ENCODE measurements around the gene CPNE2.
"Not testable (repeated sequence)": the region's sequence is repeated elsewhere in the genome, so short reads cannot be mapped to it uniquely, and the experiment has no call there.

Gene CPNE2

GRCh38 chr16:57098188-57098841, 5.9 kb downstream of the CPNE2 start:
- no peak for DNase-seq (ENCODE audit: low read depth in 2 of 2)

DNA sequence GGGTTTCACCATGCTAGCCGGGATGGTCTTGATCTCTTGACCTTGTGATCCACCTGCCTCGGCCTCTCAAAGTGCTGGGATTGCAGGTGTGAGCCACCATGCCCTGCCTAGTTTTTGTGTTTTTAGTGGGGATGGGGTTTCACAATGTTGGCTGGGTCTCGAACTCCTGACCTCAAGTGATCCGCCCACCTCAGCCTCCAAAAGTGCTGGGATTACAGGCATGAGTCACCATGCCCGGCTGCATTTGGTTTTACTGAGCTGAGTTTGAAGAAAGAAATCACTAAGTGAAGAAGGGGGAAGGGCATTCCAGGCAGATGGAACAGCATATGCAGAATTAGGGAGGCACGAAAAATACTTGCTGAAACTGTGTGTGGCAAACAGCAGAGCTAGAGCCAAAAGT, 7.6 kb downstream of the CPNE2 start:
- DNase-seq (ENCODE audit: low read depth in 2 of 2) = not testable (repeated sequence)

- no peak for DNase-seq (ENCODE audit: low read depth in 2 of 2)
These were observed 8.1 kb downstream of the CPNE2 start for GRCh38 chr16:57100445-57100844.

GRCh38 chr16:57102888-57103851, 10.8 kb downstream of the CPNE2 start:
- no peak for DNase-seq (ENCODE audit: low read depth in 2 of 2)

DNA sequence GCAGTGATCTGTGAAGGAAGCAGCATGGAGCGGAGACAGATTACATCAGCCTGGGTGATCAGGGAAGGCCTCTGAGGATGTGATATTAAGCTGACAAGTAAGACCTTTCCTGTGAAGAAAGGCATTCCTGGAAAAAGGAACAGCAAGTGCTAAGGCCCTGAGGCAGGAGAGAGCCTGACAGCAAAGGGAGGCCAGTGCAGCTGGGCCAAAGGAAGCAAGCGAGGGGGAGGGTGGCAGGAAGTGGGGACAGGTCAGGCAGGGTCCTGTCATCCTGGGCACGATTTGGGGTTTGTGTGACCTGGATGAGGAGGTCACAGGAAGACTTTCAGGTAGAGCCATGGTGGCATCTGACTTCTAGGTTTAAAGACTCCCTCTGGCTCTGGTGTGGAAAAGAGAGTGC, 12.3 kb downstream of the CPNE2 start:
- DNase-seq (ENCODE audit: low read depth in 2 of 2) = no peak

DNA sequence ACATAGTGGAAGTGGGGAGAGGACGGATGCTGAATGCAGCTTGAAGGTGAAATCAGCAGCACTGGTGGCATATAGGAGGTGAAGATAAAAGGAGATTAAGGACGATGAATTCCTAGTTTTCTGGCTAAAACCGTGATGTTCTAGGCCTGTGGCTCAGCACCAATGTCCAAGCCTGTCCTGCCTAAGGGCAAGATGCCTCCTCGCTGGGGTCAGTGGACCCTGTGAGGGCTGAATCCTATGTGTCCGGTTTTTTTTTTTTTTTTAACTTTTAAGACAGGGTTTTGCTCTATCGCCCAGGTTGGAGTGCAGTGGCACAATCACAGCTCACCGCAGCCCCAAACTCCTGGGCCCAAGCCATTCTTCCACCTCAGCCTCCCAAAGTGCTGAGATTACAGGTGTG, 12.8 kb downstream of the CPNE2 start:
- DNase-seq (ENCODE audit: low read depth in 2 of 2) = no peak

DNA sequence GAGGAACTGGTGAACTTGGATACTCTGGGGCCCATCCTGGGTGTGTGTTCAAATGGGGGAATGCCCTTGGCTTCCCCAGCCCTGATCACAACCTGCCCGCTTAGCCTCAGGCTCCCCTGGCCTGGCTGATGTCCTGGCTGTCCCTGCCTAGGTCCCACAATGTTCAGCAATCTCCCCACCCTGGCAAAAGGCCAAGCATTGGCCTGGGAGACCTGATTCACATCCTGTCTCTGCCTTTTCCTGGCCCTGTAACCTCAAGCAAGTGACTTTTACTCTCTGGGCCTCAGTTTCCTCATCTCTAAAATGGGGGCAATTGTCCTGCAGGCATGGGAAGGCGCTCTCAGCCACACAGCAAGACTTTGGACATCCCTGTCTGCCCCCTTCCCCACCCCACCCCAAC, 14.4 kb downstream of the CPNE2 start:
- DNase-seq (ENCODE audit: low read depth in 2 of 2) = no peak

- no peak for DNase-seq (ENCODE audit: low read depth in 2 of 2)
These were observed 15.0 kb downstream of the CPNE2 start for GRCh38 chr16:57107321-57107922.

- DNase-seq (ENCODE audit: low read depth in 2 of 2) = no peak
These were observed 16.0 kb downstream of the CPNE2 start for GRCh38 chr16:57108432-57108831.

DNA sequence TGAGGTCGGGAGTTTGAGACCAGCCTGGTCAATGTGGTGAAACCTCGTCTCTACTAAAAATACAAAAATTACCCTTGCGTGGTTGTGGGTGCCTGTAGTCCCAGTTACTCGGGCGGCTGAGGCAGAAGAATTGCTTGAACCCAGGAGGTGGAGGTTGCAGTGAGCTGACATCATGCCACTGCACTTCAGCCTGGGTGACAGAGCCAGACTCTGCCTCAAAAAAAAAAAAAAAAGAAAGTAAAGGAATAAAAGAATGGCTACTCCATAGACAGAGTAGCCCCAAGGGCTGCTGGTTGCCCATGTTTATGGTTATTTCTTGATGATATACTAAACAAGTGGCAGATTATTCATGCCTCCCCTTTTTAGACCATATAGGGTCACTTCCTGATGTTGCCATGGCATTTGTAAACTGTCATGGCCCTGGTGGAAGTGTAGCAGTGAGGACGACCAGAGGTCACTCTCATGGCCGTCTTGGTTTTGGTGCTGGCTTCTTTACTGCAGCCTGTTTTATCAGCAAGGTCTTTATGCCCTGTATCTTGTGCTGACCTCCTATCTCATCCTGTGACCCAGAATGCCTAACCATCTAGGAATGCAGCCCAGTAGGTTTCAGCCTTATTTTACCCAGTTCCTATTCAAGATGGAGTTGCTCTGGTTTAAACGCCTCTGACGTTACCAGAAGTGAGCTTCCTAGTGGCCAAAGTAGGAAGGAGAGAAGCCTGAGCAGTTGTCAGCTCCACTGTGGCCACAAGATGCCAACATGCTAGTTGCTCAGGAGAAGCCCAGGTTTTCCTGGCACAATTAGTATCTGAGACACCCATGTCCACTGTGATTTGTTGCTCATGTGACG, 17.1 kb downstream of the CPNE2 start:
- not testable (repeated sequence) for DNase-seq (ENCODE audit: low read depth in 2 of 2)

- no peak for DNase-seq (ENCODE audit: low read depth in 2 of 2)
These were observed 18.6 kb downstream of the CPNE2 start for GRCh38 chr16:57110937-57111336.

GRCh38 chr16:57111420-57111819, 19.0 kb downstream of the CPNE2 start:
- DNase-seq (ENCODE audit: low read depth in 2 of 2) = no peak

DNA sequence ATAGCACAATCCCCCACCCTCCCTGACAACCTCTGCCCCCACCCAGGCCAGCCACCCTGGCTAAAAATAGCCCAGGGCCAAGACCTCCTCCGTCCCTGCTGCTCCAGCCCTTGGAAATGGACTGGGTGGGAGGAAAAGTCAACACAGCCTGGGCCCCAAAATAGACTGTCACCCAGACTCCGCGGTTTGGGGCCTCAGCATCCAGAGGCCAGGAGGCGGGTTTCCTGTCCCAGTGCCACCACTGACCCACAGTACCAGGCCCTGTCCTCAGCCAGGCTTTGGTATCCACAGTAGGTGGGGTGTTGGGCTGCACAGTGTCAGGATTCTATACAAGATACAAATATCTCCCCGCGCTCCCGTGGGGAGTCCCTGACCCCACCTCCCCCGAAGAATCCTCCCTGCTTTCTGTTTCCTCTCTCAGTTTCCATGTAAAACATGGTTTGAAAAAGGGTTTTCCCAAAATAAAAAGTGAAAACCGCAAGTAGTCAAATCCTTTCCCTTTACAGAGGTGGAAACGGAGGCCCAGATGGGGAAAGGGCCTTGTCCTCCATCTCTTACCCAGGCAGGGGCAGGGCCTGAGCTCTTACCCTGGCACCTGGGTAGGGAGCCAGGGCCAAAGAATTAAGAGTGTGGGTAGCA, 20.1 kb downstream of the CPNE2 start:
- DNase-seq (ENCODE audit: low read depth in 2 of 2) = no peak

DNA sequence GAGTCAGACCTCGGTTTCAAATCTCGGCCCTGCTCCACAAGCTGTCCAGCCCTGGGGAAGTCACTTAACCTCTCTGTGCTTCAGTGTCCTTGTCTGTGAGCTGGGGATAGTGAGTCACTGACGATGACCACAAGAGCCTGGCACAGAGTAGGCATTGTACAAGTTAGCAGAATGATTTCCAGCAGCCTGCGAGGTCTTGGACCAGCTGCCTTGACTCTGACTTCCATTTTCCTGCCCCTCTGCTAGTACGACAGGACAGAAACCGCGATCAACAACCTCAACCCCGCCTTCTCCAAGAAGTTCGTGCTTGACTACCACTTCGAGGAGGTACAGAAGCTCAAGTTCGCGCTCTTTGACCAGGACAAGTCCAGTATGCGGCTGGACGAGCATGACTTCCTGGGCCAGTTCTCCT, 20.7 kb downstream of the CPNE2 start:
- DNase-seq (ENCODE audit: low read depth in 2 of 2) = no peak

DNA sequence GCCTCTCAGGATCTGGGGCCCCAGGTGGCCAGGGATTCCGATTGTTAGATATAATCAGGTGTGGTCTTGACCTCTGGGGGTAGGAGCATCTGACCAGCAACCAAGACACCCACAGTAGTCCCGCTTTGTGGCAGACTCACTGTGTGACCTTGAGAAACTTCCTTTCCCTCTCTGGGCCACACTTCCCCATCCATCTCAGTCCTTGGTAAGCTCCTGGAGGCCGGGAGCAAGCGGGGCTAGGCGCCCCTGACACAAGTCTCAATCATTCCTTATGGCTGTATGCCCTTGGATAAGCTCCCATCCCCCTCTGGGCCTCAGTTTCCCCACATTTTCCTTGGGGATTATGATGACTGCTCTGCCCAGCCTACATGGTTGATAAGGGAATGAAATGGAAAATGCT, 21.3 kb downstream of the CPNE2 start:
- DNase-seq (ENCODE audit: low read depth in 2 of 2) = no peak

- no peak for DNase-seq (ENCODE audit: low read depth in 2 of 2)
These were observed 22.8 kb downstream of the CPNE2 start for GRCh38 chr16:57115168-57115513.

DNA sequence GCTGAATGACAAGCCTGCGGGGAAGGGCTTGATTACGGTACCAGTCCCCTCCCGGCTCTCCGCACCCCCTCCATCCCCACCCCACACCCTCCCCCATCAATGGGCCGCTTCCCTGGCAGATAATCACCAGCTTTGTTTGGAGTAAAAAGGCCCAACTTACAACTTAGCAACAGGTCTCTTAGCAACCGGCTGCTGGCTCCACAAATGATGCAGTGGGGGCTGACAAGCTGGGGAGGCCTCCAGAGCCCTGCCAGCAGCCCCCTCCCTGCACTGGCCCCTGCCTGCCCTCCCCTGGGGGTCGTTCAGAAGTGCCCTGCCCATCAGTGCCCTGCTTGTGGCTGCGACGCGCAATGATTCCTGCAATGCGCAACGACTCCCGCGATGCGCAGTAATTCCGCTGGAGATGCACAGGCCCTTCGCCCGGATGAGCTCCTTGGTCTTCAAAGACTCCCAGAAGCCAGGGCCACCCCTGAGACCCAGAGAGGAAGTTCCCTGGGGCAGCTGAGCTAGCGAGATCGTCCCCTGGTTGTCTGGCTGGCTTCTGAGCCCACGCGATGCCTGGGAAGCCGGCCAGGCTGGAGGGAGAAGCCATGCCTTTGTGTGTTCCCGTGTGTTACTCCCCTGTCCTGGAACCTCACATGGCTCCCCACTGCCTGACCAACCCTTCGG, 23.3 kb downstream of the CPNE2 start:
- DNase-seq (ENCODE audit: low read depth in 2 of 2) = no peak

DNA sequence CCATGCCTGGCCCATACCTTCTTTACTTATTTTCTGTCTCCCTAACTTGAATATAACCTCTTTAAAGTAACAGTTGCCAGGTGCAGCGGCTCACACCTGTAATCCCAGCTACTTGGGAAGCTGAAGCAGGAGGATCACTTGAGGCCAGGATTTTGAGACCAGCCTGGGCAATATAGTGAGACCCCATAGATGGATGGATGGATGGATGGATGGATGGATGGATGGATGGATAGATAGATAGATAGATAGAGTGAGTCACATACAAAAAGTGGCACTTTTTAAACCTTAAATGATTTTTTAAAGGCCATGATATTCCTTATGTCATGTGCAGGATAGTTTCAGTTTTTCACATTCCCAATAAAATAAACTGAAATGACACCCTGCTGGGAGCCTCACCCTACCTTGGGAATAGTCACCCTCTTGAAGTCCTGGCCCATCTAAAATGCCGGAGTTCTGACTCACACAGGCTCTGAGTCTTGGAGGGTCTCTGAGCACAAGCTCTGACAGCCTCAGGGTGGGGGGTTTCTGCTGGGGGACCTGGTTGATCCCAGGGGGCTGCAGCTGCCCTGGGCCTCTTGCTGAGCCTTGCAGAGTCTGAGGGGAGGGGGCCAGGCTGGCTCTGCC, 26.2 kb downstream of the CPNE2 start:
- no peak for DNase-seq (ENCODE audit: low read depth in 2 of 2)

DNA sequence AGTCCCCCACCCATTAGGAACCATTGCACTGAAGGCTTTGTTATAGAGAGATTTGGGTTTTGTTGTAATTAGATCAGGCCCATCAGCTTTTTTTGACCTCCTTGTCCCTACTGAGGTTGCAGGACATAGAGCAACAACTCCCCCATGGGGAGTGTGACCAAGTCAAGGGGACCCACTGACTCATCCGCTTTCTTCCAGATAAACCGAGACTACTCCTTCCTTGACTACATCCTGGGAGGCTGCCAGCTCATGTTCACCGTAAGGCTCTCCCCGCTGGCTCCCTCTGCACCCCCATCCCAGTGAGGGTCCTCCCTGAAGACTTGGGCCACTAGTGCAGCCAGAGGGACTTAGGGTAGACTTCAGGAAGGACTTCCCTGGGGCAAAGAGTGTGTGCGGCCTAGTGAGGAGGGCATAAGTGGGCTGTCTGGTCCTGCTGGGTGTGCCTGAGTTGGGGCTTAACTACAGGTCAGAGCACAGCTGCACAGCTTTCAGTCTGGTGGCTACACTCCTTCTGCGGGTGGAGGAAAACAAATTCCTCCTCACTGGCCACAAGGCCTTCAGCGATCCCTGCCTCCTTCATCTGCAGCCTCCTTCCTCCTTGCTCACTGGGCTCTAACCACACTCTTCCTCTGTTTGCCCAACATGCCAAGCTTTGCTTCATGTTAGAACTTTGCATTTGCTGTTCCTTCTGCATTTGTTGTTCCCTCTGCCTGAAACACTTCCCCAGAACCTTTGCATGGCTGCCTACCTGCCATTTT, 31.0 kb downstream of the CPNE2 start:
- DNase-seq (ENCODE audit: low read depth in 2 of 2) = no peak
